Gastrocnemius medialis (tissue), 4 donors: ENCODE results near the gene SNX12. TPM values are rescaled to one million over a fixed set of nuclear protein-coding genes. Genes with fewer than 3 reads are reported as not detected.
A peak's percentile ranks its signal among the peaks of the same experiment; 100 is the strongest.

Experiments used
- ATAC-seq, 2 donors: fragments of 150-250 bp; one replicate each; pipeline ENCODE4 v1.9.1; 2016
- DNase-seq, 2 donors: peaks; one replicate each; pipeline ENCODE4 v3.0.0-alpha.2; 2019
- H3K27ac ChIP-seq, 4 donors: fragments of 200-600 bp; sonication (generic); 1 replicate in 1 of 4; 2 replicates in 3 of 4; pipeline ENCODE4 v1.5.1; 2016 to 2018; ENCODE audit warnings: mild to moderate bottlenecking in 2 of 4, moderate library complexity in 1 of 4
- H3K27me3 ChIP-seq, 3 donors: fragments of 200-600 bp; sonication (generic) in 2 of 3; 1 replicate in 1 of 3; 2 replicates in 2 of 3; pipeline versions ENCODE4 v1.5.1 to v1.6.0; 2016 to 2019; ENCODE audit warnings: mild to moderate bottlenecking in 1 of 3, moderate library complexity in 1 of 3
- H3K36me3 ChIP-seq, 2 donors: fragments of 200-600 bp; sonication (generic) in 1 of 2; one replicate each; pipeline ENCODE4 v1.5.1; 2017 to 2018
- H3K4me1 ChIP-seq, 2 donors: fragments of 200-600 bp; sonication (generic) in 1 of 2; one replicate each; pipeline ENCODE4 v1.5.1; 2016 to 2017; ENCODE audit warnings: mild to moderate bottlenecking in 2 of 2
- H3K4me3 ChIP-seq, 4 donors: fragments of 200-600 bp; sonication (generic) in 3 of 4; 1 replicate in 1 of 4; 2 replicates in 3 of 4; pipeline ENCODE4 v1.5.1; 2016 to 2019; ENCODE audit warnings: mild to moderate bottlenecking in 2 of 4
- H3K9me3 ChIP-seq, 3 donors: fragments of 200-600 bp; sonication (generic) in 2 of 3; 1 replicate in 1 of 3; 2 replicates in 2 of 3; pipeline ENCODE4 v1.5.1; 2016 to 2019
- CTCF ChIP-seq, 5 experiments: fragments of 450-650 bp in 3 of 5; fragments of 200-600 bp in 2 of 5; sonication (generic) in 2 of 5; IDR thresholded peaks in 4 of 5; conservative IDR thresholded peaks in 1 of 5; 1 replicate in 4 of 5; 2 replicates in 1 of 5; pipeline ENCODE4 v1.5.1; 2016 to 2019; ENCODE audit warnings: antibody characterized with exemption in 5 of 5, mild to moderate bottlenecking in 3 of 5, moderate library complexity in 3 of 5
- POLR2A ChIP-seq, 2 donors: fragments of 450-650 bp; IDR thresholded peaks; one replicate each; pipeline ENCODE4 v1.6.1; 2017; ENCODE audit warnings: antibody characterized with exemption in 2 of 2, mild to moderate bottlenecking in 2 of 2, moderate library complexity in 2 of 2
- in situ Hi-C, 4 donors: fragments of 200-750 bp; cut with MboI; loops; one replicate each; pipeline versions ENCODE4 v1.15.0 to v1.8.0; 2017; ENCODE audit warnings: low sequenced_read_pairs in 4 of 4
- intact Hi-C: fragments of 100-400 bp; cut with DNase I; formaldehyde crosslinking; loops from one replicate; pipeline ENCODE4 v1.15.1; 2023; ENCODE audit warnings: low total_unique reads
- total RNA-seq, 4 donors: library from RNA; depleted of rRNA; stranded (reverse); fragments of >200 nt; gene quantifications; one replicate each; pipeline versions ENCODE4 v1.1.0 to v1.2.3, GENCODE V29; 2016

The SNX12 gene
- total RNA-seq, 4 donors from 2014 or later = 31.7 to 66.9 (median 43.4) TPM

GRCh38 chrX:71098951-71099506 lies 30.9 kb upstream of the SNX12 start:
- ATAC-seq (no peak), DNase-seq (no peak)
- Histone ChIP-seq H3K36me3 (no peaks in the 10 kb centered on the region), H3K27ac (no peak overlapping the region), H3K9me3 (no peaks in the 10 kb centered on the region), H3K27me3 (no peaks in the 10 kb centered on the region), H3K4me3 (no peak overlapping the region), H3K4me1 (peaks cover 9% of the 10 kb centered on the region in 2 donors)
- intact Hi-C loops = no loop called here
- in situ Hi-C loops = no loop called here
- TF ChIP-seq CTCF (IDR thresholded peaks at IDR 0.05 in 4 of 5, conservative IDR thresholded peaks at IDR 0.05 in 1 of 5) = no peak
- TF ChIP-seq POLR2A (IDR thresholded peaks at IDR 0.05) = no peak

GRCh38 chrX:71098302-71098701 lies 30.2 kb upstream of the SNX12 start:
- intact Hi-C loops = no loop called here
- Histone ChIP-seq H3K27me3 (no peaks in the 10 kb centered on the region), H3K27ac (no peak overlapping the region), H3K4me1 (peaks cover 9% of the 10 kb centered on the region in 2 donors), H3K4me3 (no peak overlapping the region), H3K9me3 (no peaks in the 10 kb centered on the region), H3K36me3 (no peaks in the 10 kb centered on the region)
- TF ChIP-seq POLR2A (IDR thresholded peaks at IDR 0.05) = no peak
- peak in 4 of 5 experiments; percentile 27 to 46 (median 36) for TF ChIP-seq CTCF (IDR thresholded peaks at IDR 0.05 in 4 of 5, conservative IDR thresholded peaks at IDR 0.05 in 1 of 5)
- in situ Hi-C loops = no loop called here
- DNase-seq = no peak
- no peak for ATAC-seq

DNA sequence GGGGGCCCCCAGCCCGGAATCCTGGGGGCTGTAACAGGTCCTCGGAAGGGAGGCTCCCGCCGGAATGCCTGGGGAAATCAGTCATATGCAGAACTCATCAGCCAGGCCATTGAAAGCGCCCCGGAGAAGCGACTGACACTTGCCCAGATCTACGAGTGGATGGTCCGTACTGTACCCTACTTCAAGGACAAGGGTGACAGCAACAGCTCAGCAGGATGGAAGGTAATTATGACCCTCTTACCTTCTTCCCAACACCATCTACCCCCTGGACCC lies 28.6 kb upstream of the SNX12 start:
- TF ChIP-seq POLR2A (IDR thresholded peaks at IDR 0.05) (no peak), CTCF (IDR thresholded peaks at IDR 0.05 in 4 of 5, conservative IDR thresholded peaks at IDR 0.05 in 1 of 5) (no peak)
- no peak for DNase-seq
- in situ Hi-C loops (no loop called here), intact Hi-C loops (loop anchor here (1.0 kb wide), 1 partner anchor 22 kb away; the partner anchor contains the start of gene MED12)
- Histone ChIP-seq H3K4me3 (peak overlapping the region; percentile 62 to 71 (median 66)), H3K9me3 (no peaks in the 10 kb centered on the region), H3K27ac (peak overlapping the region; percentile 74 to 87 (median 84)), H3K4me1 (peaks cover 9% of the 10 kb centered on the region in 2 donors), H3K27me3 (no peaks in the 10 kb centered on the region), H3K36me3 (no peaks in the 10 kb centered on the region)
- no peak for ATAC-seq

DNA sequence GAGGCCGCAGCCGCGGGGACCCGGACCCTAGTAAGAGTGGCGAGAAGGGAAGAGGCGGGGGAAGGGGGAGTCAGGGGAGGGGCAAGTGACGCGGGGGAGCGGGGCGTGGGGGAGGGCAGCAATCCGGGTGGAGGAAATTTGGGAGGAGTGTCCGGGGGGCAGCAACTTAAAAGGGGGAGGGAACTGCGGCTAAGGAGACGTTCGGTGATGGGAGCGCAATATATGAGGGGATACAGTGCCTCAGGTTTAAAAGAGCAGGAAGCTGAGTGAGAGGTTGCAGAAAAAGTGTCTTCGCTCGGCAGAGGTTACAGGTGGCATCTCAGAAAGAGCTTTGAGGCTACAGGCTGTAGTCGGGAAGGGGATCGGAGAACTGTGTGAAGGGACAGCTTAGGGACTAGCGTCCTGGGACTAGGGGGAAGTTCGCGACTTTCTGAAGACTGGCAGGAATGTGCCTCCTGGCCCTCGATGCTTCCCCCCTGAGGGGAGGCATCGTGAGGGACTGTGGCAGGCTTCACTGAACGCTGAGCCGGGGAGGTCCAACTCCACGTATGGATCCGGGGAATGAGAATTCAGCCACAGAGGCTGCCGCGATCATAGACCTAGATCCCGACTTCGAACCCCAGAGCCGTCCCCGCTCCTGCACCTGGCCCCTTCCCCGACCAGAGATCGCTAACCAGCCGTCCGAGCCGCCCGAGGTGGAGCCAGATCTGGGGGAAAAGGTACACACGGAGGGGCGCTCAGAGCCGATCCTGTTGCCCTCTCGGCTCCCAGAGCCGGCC lies 28.0 kb upstream of the SNX12 start:
- H3K9me3 ChIP-seq = no peaks in the 10 kb centered on the region
- intact Hi-C loops = loop anchor here (1.0 to 2.0 kb wide), 3 partner anchors 22 to 83 kb away; partner anchors contain the start of genes MED12 and SNX12
- H3K27me3 ChIP-seq = no peaks in the 10 kb centered on the region
- peak in 1 of 2 donors; percentile 50 for DNase-seq
- H3K4me3 ChIP-seq = peak overlapping the region; percentile 62 to 71 (median 66)
- in situ Hi-C loops = no loop called here
- H3K36me3 ChIP-seq = no peaks in the 10 kb centered on the region
- H3K27ac ChIP-seq = peak overlapping the region; percentile 74 to 87 (median 84)
- peak; percentile 84 to 85 for ATAC-seq
- H3K4me1 ChIP-seq = peaks cover 9% of the 10 kb centered on the region in 2 donors
- TF ChIP-seq CTCF (IDR thresholded peaks at IDR 0.05 in 4 of 5, conservative IDR thresholded peaks at IDR 0.05 in 1 of 5) = no peak
- TF ChIP-seq POLR2A (IDR thresholded peaks at IDR 0.05) = peak in 1 of 2 donors; percentile 40
